ENCODE data around the gene PIGBOS1. TPM values are rescaled to one million over a fixed set of nuclear protein-coding genes. Genes with fewer than 3 reads are reported as not detected.
A peak's percentile ranks its signal among the peaks of the same experiment; 100 is the strongest.
"Not testable (repeated sequence)": the region's sequence is repeated elsewhere in the genome, so short reads cannot be mapped to it uniquely, and the experiment has no call there.

PIGBOS1 gene
- total RNA-seq, 1 donor from 2014 or later: 6.6 TPM

DNA sequence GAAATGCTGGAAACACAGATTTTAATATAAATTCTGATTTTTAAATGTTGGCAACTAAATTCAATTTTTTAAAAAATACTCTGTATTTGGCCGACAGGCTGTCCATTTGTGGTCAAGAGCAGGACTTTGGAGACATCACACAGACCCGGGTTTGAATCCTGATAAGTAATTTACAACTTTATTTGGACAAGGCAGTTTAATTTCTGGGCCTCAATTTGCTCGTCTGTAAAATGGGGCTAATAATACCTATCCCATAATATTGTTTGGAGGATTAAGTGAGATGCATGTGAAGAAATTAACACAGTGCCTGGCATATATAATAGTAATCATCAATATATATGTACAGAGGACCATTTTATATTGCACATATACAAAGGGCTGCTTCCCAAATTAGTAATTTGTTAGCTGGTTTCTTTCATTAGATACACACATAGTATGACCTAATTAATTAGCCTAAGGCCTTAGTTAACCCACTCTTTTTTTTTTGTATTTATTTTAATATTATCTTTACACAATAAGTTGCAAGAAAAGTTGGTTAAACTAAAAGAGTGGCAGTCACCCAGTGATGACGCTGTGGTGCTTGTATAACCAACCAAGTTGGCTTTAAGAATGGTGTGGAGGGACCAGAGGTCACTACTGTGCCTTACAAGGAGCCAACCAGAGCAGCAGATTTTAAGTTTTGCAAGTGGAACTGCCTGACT, 764 bp upstream of the PIGBOS1 start:
- intact Hi-C loops (cut with DNase I): no loop called here
- DNase-seq (no peak), ATAC-seq (ENCODE audit: poor library complexity) (no peak)

DNA sequence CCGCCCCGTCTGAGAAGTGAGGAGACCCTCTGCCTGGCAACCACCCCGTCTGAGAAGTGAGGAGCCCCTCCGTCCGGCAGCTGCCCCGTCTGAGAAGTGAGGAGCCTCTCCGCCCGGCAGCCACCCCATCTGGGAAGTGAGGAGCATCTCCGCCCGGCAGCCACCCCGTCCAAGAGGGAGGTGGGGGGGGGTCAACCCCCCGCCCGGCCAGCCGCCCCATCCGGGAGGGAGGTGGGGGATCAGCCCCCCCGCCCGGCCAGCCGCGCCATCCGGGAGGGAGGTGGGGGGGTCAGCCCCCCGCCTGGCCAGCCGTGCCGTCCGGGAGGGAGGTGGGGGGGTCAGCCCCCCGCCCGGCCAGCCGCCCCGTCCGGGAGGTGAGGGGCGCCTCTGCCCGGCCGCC, 16.1 kb downstream of the PIGBOS1 start:
- intact Hi-C loops (cut with DNase I); DNase-seq; ATAC-seq (ENCODE audit: poor library complexity): not testable (repeated sequence)

DNA sequence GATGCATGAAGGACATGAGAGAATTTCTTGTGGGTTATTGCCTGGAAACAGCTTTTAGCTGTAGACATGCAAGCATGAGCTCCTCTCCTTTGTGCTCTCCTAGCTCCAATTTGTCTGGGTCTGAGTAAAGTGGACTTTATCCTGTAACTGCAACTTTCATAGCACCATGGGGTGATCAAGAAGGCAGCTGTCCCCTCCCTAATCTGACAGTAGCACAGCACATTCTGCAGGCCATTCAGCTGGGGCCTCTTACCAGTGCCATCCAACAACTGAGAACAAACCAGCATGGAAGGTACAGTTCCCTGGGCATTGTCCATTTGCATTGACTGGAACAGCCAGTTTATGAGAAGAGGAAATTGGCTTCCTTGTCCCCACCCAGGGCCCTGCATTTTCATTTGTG, 21.6 kb downstream of the PIGBOS1 start:
- no peak for DNase-seq
- intact Hi-C loops (cut with DNase I): no loop called here

DNA sequence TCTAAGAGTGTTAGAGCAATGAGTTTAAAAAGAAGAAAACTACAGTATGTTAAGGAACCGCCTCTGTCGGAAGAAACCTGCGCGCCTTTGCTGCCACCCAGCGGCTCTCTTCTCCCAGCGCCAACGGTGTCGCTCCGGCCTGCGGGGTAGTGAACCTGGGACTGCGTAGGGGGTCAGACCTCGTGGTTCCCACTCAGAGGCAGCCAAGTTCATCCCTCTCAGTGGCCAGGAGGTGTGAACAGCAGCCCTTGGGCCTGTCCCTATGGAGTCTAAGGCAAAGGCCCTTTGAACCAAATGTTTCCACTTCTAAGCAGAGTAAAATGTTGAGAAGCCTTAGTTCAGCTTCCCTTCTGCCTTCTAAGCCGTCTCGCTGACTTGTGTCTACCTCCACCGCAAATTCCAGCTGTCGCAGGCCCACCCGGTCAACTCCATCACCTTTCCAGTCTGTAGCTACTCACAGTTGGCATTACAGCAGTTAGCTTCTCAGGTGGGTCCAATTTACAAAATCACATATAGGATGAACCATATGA, 28.3 kb downstream of the PIGBOS1 start:
- peak; percentile 97 for ATAC-seq (ENCODE audit: poor library complexity)

More for the DNA sequence above, 21.6 kb downstream of the PIGBOS1 start:
- ATAC-seq (ENCODE audit: poor library complexity): no peak

DNA sequence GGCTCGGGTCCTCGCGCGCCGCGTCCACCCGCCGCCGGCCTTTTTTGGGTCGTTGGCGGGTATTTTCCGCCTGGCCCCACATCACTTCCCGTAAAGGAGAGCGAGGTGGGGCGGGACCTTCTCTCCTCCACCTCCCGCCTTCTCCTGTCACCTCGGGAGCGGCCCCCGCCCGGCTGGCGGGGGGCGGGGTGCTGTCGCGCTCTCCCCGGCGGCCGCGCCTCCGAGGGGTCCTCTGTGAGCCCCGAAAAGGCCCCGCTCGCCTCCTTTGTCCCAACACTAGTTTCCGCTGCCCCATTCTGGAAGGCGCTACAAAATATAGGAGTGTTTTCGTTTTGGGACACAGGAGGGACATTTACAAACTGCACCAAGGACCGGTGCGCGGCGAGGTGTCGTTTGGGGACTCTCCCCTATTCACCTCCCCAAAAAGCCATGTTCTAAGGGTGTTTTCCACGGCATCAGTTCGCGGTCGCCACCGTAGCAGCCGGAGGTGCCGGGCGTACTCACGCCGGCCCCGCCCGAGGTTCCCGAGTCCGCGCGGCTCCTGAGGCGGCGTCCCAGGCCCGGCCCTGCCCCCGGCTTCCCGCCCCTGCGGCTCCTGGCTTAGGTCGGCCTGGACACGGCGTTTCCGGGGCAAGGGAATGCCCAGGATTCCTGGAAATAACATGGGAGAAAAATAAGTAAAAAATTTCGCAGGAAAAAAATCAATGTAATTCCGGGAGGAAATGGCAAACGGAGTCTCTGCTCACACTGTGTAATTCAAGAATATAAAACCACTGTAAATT, 29.0 kb downstream of the PIGBOS1 start, which contains the start of gene RAB27A:
Gene RAB27A, minus strand, starts transcription at position 68 of the 782 bp plus-strand sequence. CDS start 54,879 bp downstream, outside the sequence.
- intact Hi-C loops (cut with DNase I): loop anchor here (2.0 kb wide), 1 partner anchor 73 kb away; no protein-coding TSS in a partner anchor
- DNase-seq: peak; percentile 83
- peak; percentile 93 for ATAC-seq (ENCODE audit: poor library complexity)

More for the DNA sequence above, 28.3 kb downstream of the PIGBOS1 start:
- intact Hi-C loops (cut with DNase I): loop anchor here (2.0 kb wide), 1 partner anchor 74 kb away; no protein-coding TSS in a partner anchor
- peak; percentile 89 for DNase-seq

DNA sequence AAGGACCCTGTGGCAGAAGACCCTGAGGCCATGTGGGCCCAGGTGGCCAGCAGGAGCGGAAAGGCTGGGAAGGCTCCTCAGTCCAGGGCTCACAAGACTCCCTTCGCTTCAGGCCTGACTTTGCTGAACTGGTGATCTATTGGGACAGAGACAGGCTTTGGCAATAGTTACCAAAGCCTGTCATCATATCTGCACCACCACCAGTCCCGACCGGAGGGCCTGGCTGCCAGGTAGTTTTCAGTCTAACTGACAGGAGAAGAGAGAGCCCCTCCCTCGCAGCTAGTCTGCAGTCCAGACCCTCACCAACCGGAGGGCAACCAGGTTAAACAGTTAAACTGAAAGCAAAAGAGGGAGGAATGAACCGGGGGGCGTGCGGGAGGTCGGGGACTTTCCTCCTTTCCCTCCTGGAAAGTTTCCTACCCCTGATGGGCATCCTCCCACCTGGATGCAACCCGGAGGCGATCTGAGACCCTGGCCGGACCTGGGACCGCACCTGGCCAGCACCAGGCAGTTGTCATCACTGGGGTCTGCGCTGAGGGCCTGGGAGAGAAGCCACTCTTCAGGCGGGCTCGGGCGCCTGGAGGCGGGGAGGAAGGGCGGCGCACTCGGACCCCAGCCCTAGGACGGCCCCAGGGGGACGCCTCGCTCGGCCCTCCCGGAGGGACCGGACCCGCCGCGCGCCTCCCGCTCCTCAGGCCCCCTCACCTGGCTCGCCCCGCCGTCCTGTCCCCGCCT, 29.7 kb downstream of the PIGBOS1 start:
- ATAC-seq (ENCODE audit: poor library complexity): peak; percentile 43
- DNase-seq: peak; percentile 44
- intact Hi-C loops (cut with DNase I): no loop called here

DNA sequence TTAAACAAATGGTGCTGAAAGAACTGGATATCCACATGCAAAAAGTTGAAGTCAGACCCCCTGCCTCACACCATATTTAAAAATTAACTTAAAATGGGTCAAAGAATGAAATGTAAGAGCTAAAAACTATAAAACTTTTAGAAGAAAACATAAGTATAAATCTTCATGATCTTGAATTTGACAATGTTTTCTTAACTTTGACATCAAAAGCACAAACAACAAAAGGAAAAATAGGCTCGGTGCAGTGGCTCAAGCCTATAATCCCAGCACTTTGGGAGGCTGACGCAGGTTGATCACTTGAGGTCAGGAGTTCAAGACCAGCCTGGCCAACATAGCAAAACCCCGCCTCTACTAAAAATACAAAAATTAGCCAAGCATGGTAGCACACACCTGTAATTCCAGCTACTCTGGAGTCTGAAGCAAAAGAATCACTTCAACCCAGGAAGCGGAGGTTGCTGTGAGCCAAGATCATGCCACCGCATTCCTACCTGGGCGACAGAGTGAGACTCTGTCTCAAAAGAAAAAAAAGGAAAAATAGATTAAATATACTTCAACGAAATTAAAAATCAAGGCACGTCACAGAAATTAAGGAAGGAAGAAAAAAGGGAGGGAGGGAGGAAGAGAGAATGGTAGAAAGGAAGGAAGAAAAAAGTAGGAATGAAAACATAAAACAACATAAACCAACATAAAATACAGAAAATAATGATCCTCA, 30.8 kb downstream of the PIGBOS1 start:
- intact Hi-C loops (cut with DNase I): no loop called here
- DNase-seq (no peak), ATAC-seq (ENCODE audit: poor library complexity) (no peak)

DNA sequence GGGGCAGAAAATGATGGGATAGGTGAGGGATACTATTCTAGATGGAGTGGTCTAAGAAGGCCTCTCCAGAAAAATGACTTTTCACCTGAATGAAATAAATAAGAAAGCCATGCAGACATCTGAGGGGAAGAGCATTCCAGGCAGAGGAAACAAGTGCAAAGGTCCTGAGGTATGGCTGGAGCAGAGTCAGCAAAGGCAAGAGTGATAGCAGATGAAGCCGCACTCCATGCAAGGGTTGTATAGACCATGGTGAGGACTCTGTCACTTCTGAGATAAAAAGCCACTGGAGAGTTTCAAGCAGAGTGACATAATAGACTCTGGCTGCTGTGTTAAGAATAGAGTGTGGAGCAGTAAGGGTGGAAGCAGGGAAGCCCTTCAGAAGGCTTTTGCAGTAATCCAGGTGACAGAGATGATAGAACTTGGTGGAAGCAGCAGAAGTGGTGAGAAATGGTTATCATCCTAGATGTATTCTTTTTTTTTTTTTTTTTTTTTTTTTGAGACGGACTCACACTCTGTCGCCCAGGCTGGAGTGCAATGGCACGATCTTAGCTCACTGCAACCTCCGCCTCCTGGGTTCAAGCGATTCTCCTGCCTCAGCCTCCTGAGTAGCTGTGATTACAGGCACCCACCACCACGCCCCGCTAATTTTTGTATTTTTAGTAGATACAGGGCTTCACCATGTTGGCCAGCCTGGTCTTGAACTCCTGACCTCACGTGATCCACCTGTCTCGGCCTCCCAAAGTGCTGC, 32.3 kb downstream of the PIGBOS1 start:
- DNase-seq; ATAC-seq (ENCODE audit: poor library complexity); intact Hi-C loops (cut with DNase I): not testable (repeated sequence)

DNA sequence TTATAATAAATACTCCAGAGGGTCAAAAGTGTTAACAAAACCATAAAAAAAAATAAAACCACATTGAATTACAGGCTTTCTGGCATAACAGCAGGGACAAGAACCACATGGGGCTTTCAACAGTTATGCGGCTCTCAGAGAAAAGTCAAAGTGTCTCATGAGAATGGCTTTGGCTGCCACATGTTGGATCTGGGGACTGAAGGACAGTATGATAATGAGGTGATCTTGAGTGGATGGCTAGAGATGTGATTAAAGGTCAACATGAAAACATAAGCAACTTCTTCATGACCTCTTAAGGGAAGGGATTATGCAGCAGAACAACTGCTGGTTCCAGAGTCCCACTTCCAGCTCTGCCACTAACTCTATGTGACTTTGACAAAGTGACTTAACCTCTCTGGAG, 34.5 kb downstream of the PIGBOS1 start:
- ATAC-seq (ENCODE audit: poor library complexity) (no peak), DNase-seq (no peak)
- intact Hi-C loops (cut with DNase I): no loop called here

DNA sequence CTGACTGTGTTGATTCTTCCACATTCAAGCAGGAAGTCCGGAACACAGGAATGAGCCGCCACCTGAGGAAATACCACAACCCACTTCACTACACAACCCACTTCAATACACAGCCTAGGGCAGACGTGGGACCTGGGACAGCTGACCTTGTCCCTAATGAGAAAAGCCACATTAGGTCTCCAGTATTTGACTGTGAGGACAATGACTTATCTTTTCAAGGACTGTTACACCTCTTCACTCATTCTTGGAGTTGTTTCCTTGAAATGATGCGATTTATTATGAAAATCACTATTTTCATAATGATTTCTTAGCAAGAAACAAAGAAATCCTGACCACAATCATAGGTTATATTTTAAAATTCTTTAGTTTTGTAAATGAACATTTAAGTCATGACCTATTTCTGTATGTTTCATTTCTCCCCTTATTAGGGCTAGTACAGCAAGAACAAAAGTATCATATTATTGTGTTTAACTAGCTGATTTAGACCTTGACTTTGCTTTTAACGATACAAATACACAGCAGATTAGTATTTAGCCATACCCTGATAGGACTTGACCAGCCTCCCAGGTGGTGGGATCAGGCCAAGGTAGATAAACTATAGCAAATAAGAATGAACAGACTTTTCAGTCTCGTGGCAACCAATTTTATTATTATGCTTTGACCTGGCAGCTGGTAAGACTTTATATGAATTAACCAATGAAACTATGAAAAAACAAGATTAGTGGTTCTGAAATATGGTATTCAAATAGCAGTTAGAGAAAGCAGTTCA, 35.4 kb downstream of the PIGBOS1 start:
- DNase-seq (no peak), ATAC-seq (ENCODE audit: poor library complexity) (no peak)
- intact Hi-C loops (cut with DNase I): no loop called here

DNA sequence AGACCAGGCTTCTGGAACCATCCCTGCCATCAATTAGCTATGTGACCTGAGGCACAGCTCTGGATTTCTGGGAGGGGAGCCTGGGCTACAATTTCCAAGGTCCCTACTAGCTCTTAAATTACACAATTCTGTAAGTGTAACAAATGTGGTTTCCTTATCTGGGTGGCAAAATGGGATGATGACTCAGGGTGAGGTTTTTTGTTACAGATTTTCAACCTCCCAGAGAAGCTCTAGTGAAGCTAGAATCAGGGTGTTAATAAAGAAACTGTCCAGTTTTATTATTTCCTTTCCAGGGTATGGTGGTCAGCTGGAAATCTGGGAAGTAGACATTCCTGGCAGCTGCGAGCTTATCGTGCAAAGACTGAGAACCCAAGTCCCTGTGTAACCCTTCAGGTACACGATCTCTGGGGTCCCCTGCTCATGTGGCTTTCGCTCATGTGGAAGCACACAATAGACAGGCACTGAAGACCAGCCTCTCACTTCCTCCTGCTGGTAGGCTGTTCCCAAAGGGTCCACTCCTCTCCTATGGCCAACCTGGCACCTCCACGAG, 36.6 kb downstream of the PIGBOS1 start:
- DNase-seq (no peak), ATAC-seq (ENCODE audit: poor library complexity) (no peak)
- intact Hi-C loops (cut with DNase I): no loop called here

DNA sequence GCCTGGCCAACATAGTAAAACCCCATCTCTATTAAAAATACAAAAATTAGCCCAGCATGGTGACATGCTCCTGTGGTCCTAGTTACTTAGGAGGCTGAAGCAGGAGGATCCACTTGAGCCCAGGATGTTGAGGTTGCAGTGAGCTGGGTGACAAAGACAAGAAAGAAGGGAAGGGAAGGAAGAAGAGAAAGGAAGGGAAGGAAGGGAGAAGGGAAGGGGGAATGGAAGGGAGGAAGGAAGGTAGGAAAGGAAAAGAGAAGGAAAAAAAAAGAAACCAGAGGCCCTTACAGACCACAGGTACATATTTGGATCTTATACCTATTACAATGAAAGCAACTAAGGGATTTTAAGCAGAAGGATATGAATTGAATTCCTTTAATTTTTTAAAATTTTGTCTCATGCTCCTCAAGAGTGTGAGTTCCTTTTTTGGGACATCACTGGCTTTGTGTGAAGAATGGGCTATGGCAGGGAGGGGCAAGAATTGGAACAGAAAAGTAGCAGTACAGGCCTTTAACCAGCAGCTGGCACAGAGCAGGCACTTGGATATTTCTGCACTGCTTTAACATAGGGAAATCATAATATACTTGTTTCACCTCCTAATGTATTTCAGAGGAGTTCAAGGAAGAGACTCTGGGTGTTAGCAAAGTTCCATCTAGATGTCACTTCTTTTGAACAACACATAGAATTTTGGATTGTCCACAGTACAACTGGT, 37.2 kb downstream of the PIGBOS1 start:
- DNase-seq (no peak), ATAC-seq (ENCODE audit: poor library complexity) (no peak)
- intact Hi-C loops (cut with DNase I): no loop called here

DNA sequence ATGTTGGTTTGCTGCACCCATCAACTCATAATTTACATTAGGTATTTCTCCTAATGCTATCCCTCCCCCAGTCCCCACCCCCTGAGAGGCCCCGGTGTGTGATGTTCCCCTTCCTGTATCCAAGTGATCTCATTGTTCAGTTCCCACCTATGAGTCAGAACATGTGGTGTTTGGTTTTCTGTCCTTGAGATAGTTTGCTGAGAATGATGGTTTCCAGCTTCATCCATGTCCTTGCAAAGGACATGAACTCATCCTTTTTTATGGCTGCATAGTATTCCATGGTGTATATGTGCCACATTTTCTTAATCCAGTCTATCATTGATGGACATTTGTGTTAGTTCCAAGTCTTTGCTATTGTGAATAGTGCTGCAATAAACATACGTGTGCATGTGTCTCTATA, 38.3 kb downstream of the PIGBOS1 start:
- intact Hi-C loops (cut with DNase I); ATAC-seq (ENCODE audit: poor library complexity); DNase-seq: not testable (repeated sequence)

DNA sequence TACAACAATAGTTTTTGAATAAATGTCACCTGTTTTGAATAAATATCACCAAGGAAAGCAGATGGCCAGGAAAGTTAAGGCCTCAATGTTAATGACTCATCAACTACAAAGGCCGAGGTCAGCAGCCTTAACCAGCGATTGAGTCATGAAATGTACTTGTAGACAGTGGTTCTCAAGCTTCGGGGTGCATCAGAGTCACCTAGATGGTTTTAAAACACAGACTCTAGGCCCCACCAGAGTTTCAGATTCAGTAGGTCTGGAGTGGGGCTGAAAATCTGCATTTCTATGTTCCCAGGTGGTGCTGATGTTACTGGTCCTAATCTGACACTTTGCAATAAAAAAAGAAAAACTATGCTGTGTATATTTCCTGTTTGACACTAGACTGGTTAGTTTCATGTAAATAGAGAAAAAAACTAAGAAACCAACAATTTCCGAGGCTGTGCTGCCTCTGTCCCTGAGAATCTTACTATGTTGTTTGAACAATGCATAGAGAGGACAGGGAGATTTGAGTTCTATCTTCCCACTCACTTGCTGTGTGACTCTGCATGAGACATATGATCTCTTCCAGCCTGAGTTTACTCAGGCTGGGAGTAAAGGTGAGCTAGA, 39.1 kb downstream of the PIGBOS1 start:
- no peak for DNase-seq
- intact Hi-C loops (cut with DNase I): no loop called here
- no peak for ATAC-seq (ENCODE audit: poor library complexity)

DNA sequence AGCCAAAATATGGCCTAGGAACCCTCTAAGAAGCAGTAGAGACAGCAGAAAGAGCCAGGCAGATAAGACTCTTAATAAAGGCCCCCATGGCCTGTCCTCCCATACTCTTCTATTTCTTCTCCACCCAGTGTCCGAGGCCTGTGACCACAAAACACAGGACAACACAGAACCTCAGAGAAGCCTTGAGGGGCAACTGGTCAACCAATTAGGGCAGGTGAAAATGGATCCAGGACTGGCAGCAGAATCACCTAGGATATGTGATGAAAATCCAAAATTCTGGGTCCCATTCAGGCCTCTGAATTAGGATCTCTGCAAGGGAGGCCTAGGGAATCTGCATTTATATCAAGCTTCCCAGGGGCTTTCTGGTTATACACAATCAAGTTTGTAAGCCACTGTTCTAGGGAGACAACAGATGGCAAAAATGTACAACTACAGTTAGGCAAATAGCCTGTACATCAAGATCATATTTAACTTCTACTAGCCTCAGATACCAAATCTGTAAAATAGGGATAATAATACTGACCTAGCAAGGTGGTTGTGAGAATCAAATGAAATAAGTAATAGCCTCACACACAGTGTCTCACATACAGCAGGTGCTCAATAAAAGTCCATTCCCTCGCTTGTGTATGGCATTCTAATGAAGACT, 39.7 kb downstream of the PIGBOS1 start:
- DNase-seq: no peak
- ATAC-seq (ENCODE audit: poor library complexity): no peak
- intact Hi-C loops (cut with DNase I): no loop called here

Measured in Right ventricle myocardium superior (tissue), 1 donor.